HG02798 (cell line): ENCODE results near the gene NDUFA12.

Experiments used
- ATAC-seq: cut with Tn5 transposase; IDR thresholded peaks from one replicate; pipeline ENCODE4 v1.9.1; 2021; ENCODE audit warnings: mild to moderate bottlenecking; ENCODE audit not compliant: unreplicated experiment, poor library complexity

NDUFA12 gene

DNA sequence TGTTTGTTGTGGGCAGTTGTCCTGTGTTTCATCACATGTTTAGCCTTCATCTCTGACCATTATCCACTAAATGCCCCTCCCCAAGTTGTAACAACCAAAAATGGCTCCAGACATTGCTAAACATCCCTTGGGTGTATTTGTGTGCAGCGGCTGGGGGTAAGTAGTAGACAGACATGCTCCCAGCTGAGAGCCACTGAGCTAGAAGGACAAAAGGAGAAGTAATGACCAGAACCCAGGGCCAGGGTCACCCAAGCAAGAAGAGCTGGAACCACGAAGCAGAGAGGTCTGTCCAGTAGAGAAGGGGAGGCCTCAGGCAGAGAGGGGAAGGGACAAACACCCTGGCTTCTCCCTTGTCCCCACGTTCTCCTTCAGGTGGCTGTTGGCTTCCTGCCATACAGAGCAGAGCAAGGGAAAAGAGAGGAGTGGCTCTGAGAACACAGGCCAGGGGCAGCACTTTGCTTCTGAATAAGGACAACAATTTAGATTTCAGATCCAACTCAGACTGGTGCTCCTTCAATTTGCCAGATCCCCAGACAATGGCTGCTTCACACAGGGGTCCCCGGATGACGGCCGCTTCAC is 55.2 kb downstream of the NDUFA12 start:
- ATAC-seq: no peak

DNA sequence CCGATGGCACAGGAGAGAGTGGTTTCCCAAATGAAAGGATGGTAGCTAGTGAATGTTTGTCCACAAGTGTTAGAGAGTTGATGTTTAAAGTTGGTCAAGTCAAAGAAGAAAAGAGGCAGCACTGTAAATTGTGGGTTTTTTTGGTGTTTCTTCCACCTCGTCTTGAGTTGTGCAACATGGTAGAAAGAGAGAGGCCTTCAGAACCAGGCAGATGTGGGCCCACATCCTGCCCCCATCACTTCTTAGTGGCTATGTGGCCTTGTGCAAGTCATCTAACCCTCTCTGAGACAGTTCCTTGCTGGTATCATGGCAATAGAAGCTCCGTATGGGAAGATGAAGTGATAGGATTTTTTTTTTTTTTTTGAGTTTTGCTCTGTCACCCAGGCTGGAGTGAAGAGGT is 60.8 kb downstream of the NDUFA12 start:
- no peak for ATAC-seq

DNA sequence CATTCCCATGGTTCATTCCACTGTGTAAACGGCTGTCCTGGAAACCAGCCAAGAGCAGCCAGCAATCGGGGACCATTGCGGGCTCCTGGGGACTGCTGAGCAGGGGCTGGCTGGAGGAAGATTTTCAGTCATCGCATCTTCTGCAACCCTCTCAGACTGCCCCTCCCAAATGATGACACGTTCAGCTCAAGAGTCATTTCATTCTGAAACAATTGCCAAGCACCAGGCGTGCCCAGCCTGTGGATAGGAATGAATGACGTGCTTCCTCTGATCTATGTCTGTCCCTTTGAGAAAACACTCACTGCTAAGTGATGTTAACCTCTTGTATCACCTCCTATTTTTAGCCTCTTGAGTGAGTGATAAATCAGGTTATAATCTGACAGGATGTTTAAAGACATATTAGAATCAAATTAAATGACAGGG is 62.0 kb downstream of the NDUFA12 start:
- ATAC-seq: no peak

GRCh38 chr12:94940771-94941170 is 62.7 kb downstream of the NDUFA12 start:
- ATAC-seq: no peak

- ATAC-seq: no peak
These were observed 64.9 kb downstream of the NDUFA12 start for GRCh38 chr12:94938583-94938982.

DNA sequence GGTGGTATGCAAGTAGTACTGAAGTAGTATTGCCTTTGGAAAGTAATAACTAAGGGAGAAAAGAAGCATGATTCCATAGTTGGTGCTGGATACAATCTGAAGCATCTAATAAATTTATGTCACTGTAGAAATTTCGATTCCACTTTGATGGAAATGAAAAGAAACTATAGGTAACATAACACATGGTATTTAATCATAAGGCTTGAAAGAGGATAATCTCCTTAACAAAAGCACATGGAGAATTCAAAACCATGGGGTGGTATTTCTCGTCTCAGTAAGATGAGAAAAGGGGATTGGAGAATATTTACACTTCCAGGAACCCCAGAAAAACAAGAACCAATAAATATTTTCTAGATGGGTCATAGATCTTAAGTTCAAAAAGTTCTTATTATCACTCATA is 72.7 kb downstream of the NDUFA12 start:
- ATAC-seq: no peak

DNA sequence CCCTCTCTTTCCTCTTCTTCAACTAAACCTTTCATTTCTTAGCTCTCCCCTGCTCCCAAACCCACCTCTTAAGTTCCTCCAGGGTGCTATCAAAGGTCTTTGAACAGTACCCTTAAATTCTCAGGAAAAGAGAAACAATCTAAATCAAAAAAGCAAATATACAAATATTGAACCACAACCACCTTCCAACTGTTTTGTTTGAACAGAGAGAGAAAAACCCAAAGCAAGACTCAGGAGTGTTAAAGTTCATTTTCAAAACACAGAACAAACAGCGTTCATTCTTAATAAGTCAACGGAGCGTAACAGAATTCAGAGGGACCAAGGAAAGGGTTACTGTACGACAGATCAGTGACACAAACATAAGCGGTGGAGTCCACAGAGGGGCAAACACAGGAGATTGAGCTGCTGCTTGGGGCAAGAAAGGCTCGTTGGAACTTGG is 73.3 kb downstream of the NDUFA12 start:
- ATAC-seq: no peak

- no peak for ATAC-seq
These were observed 73.7 kb downstream of the NDUFA12 start for GRCh38 chr12:94929780-94930179.

DNA sequence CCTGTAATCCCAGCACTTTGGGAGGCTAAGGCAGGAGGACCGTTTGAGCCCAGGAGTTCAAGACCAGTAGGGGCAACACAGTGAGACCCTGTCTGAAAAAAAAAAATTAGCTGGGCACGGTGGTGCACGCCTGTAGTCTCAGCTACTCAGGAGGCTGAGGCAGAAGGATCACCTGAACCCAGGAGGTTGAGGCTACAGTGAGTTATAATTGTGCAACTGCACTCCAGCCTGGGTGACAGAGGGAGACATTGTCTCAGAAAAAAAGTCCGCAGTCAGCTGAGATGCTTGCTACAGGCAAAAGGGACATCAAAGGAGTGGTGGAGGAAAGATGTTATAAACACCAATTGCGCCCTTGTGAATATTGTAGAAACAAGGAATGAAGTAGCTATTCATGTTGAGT is 77.8 kb downstream of the NDUFA12 start:
- ATAC-seq: no peak

- ATAC-seq: no peak
These were observed 78.3 kb downstream of the NDUFA12 start for GRCh38 chr12:94925206-94925605.

DNA sequence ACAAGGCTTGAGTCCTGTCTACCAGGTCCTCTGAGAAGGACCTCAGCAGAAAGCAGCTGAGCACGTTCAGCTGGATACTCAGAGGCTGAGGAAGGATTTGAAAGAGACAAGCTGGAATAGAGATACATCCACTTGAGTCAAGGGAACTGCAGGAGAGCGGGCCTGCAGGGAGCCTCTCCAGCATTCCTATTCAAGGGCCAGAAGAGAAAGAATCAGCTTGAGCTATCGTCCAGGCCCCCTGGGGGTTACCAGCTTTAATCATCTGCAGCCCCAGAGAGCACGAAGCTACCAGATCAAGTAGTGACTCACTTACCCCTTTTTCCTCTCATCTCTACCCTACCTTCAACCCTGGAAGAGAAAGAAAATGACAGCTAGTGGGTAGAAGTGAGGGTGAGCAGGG is 80.9 kb downstream of the NDUFA12 start:
- no peak for ATAC-seq
